HepG2 (cell line): ENCODE results near the gene GFER. TPM values are rescaled to one million over a fixed set of nuclear protein-coding genes. Genes with fewer than 3 reads are reported as not detected.
A peak's percentile ranks its signal among the peaks of the same experiment; 100 is the strongest.

ENCODE experiments used
- BRF2 ChIP-seq: sonication (generic); formaldehyde crosslinking; IDR thresholded peaks from 2 replicates; pipeline ENCODE4 v1.8.1; 2022; ENCODE audit warnings: mild to moderate bottlenecking, missing genetic modification reagents
- ELF1 ChIP-seq: sonication (generic); formaldehyde crosslinking; IDR thresholded peaks from 2 replicates; pipeline ENCODE4 v1.4.0; 2020; ENCODE audit warnings: missing genetic modification reagents
- GATAD1 ChIP-seq: IDR thresholded peaks from 2 replicates; pipeline ENCODE4 v1.6.1; 2016; ENCODE audit warnings: missing genetic modification reagents, missing compliant biosample characterization
- HES4 ChIP-seq: sonication (generic); formaldehyde crosslinking; IDR thresholded peaks from 2 replicates; pipeline ENCODE4 v1.9.0; 2021; ENCODE audit warnings: mild to moderate bottlenecking, missing genetic modification reagents, borderline replicate concordance
- HOXD1 ChIP-seq: sonication (generic); formaldehyde crosslinking; IDR thresholded peaks from 2 replicates; pipeline ENCODE4 v1.5.0; 2020; ENCODE audit warnings: missing genetic modification reagents
- KAT7 ChIP-seq: IDR thresholded peaks from 2 replicates; pipeline ENCODE4 v1.6.1; 2018; ENCODE audit warnings: borderline replicate concordance, missing compliant biosample characterization
- MEF2D ChIP-seq: sonication (generic); formaldehyde crosslinking; IDR thresholded peaks from 2 replicates; pipeline ENCODE4 v1.5.1; 2020; ENCODE audit warnings: mild to moderate bottlenecking, missing genetic modification reagents
- NPAS2 ChIP-seq: sonication (generic); formaldehyde crosslinking; IDR thresholded peaks from 2 replicates; pipeline ENCODE4 v1.8.0; 2022; ENCODE audit warnings: mild to moderate bottlenecking, missing genetic modification reagents, borderline replicate concordance
- PLRG1 ChIP-seq: fragments of 450-650 bp; conservative IDR thresholded peaks from 2 replicates; pipeline ENCODE4 v1.6.1; 2016
- POLR2A ChIP-seq, 2 experiments: IDR thresholded peaks; 2 replicates each; pipeline ENCODE4 v1.6.1; 2011; ENCODE audit warnings: low read depth in 2 of 2, low read length in 2 of 2, mild to moderate bottlenecking in 1 of 2, moderate library complexity in 1 of 2; ENCODE audit not compliant: insufficient read depth in 1 of 2
- SIN3A ChIP-seq: IDR thresholded peaks from 2 replicates; pipeline ENCODE4 v1.6.1; 2011; ENCODE audit warnings: low read depth, mild to moderate bottlenecking, control low read depth, low read length, borderline replicate concordance
- SIX1 ChIP-seq: sonication (generic); formaldehyde crosslinking; IDR thresholded peaks from 2 replicates; pipeline ENCODE4 v1.4.0; 2020; ENCODE audit warnings: missing genetic modification reagents, borderline replicate concordance
- STAT5B ChIP-seq: sonication (generic); formaldehyde crosslinking; IDR thresholded peaks from 2 replicates; pipeline ENCODE4 v1.4.0; 2020; ENCODE audit warnings: missing genetic modification reagents
- WIZ ChIP-seq: sonication (generic); formaldehyde crosslinking; IDR thresholded peaks from 2 replicates; pipeline ENCODE4 v1.5.1; 2020; ENCODE audit warnings: mild to moderate bottlenecking, missing genetic modification reagents
- ZBTB20 ChIP-seq: sonication (generic); formaldehyde crosslinking; IDR thresholded peaks from 2 replicates; pipeline ENCODE4 v1.8.1; 2023; ENCODE audit warnings: missing genetic modification reagents, low read depth, mild to moderate bottlenecking, borderline replicate concordance
- ZBTB38 ChIP-seq: sonication (generic); formaldehyde crosslinking; IDR thresholded peaks from 2 replicates; pipeline ENCODE4 v1.5.1; 2020; ENCODE audit warnings: mild to moderate bottlenecking, missing genetic modification reagents
- ZKSCAN1 ChIP-seq: fragments of 150-350 bp; IDR thresholded peaks from 2 replicates; pipeline ENCODE4 v1.6.1; 2014; ENCODE audit warnings: low read length
- ZKSCAN5 ChIP-seq: sonication (generic); formaldehyde crosslinking; IDR thresholded peaks from 2 replicates; pipeline ENCODE4 v1.5.1; 2020; ENCODE audit warnings: mild to moderate bottlenecking, missing genetic modification reagents
- ZNF225 ChIP-seq: sonication (generic); formaldehyde crosslinking; IDR thresholded peaks from 2 replicates; pipeline ENCODE4 v1.4.0; 2020; ENCODE audit warnings: mild to moderate bottlenecking, missing genetic modification reagents
- ZNF432 ChIP-seq: sonication (generic); formaldehyde crosslinking; IDR thresholded peaks from 2 replicates; pipeline ENCODE4 v1.5.0; 2020; ENCODE audit warnings: missing genetic modification reagents, mild to moderate bottlenecking, borderline replicate concordance
- ZNF512 ChIP-seq: sonication (generic); formaldehyde crosslinking; IDR thresholded peaks from 2 replicates; pipeline ENCODE4 v1.4.0; 2020; ENCODE audit warnings: mild to moderate bottlenecking, missing genetic modification reagents
- ZNF678 ChIP-seq: sonication (generic); formaldehyde crosslinking; IDR thresholded peaks from 2 replicates; pipeline ENCODE4 v1.4.0; 2020; ENCODE audit warnings: mild to moderate bottlenecking, missing genetic modification reagents
- ZNF775 ChIP-seq: sonication (generic); formaldehyde crosslinking; IDR thresholded peaks from 2 replicates; pipeline ENCODE4 v1.4.0; 2020; ENCODE audit warnings: missing genetic modification reagents, mild to moderate bottlenecking, moderate library complexity, borderline replicate concordance
- polyA plus RNA-seq, 8 experiments: library from polyadenylated mRNA; depleted of rRNA in 3 of 8; stranded (reverse) in 7 of 8; unstranded in 1 of 8; fragments of >200 nt; fragmentation: Illumina TruSeq in 4 of 8; extraction: Trizol in 4 of 8; gene quantifications; 2 replicates each; pipeline versions ENCODE4 v1.2.1 to v1.2.3, GENCODE V29; 2011 to 2016; ENCODE audit warnings: low read depth in 4 of 8, missing spikeins in 1 of 8, mixed read lengths in 1 of 8; ENCODE audit not compliant: insufficient read depth in 1 of 8
- total RNA-seq, 5 experiments: library from RNA; depleted of rRNA; stranded (reverse); fragments of >200 nt; fragmentation: Illumina TruSeq; extraction: Trizol; gene quantifications; 2 replicates each; pipeline ENCODE4 v1.2.3, GENCODE V29; 2016; ENCODE audit warnings: low read depth in 1 of 5
- TF ChIP-seq, protein P1 (sequence below): sonication (generic); formaldehyde crosslinking; IDR thresholded peaks from 2 replicates; pipeline ENCODE4 v1.4.0; 2020; ENCODE audit warnings: missing genetic modification reagents, borderline replicate concordance
- TF ChIP-seq, protein P2 (sequence below): sonication (generic); formaldehyde crosslinking; IDR thresholded peaks from 2 replicates; pipeline ENCODE4 v1.4.0; 2020; ENCODE audit warnings: mild to moderate bottlenecking, low read depth, missing genetic modification reagents

Gene GFER
- total and polyA plus RNA-seq, 2 of the 13 experiments (the other 11 are each of a cell fraction or from before 2014, with no cell fraction given) = 28.6 to 71.7 TPM

DNA sequence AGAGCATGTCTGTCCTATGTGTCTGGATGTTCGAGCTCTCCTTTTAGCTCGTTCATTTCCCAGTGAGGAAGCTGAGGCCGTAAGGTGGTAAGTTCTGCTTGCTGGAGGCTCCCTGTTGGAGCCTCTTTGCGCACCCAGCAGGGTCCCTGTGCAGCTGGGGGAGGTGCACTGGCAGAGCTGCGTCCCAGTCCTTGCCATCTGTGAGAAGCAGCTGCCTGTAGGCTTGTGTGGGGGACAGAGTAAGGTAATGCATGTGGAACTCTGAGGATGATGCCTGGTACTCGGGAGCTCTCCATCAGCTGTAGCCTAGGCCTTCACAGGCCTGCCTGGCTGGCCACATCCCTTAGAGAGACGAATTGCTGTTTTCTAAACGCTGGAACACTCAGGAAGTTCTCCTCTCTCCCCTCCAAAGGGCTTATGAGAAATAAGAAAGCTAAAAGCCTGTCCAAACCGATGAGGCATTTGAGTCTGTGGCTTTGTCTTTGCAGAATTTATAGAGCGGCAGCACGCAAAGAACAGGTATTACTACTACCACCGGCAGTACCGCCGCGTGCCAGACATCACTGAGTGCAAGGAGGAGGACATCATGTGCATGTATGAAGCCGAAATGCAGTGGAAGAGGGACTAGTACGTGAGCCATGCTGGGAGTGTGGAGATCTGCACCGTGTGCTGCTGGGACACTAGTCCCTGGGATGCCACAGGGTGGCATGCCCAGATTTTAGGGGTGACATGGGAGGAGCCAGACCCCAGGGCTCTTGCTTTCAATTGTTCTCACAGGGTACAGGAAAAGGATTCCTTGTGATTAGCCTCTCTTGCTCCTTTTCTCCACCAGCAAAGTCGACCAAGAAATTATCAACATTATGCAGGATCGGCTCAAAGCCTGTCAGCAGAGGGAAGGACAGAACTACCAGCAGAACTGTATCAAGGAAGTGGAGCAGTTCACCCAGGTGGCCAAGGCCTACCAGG is 23.0 kb upstream of the GFER start (continued):
- TF ChIP-seq, protein P1, sequence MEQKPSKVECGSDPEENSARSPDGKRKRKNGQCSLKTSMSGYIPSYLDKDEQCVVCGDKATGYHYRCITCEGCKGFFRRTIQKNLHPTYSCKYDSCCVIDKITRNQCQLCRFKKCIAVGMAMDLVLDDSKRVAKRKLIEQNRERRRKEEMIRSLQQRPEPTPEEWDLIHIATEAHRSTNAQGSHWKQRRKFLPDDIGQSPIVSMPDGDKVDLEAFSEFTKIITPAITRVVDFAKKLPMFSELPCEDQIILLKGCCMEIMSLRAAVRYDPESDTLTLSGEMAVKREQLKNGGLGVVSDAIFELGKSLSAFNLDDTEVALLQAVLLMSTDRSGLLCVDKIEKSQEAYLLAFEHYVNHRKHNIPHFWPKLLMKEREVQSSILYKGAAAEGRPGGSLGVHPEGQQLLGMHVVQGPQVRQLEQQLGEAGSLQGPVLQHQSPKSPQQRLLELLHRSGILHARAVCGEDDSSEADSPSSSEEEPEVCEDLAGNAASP (CRISPR knock-in tag) = no peak
- TF ChIP-seq ZKSCAN1 = no peak
- no peak for TF ChIP-seq STAT5B (CRISPR knock-in tag)
- TF ChIP-seq HES4 (CRISPR knock-in tag) = no peak
- TF ChIP-seq SIX1 = no peak
- TF ChIP-seq ZBTB20 (CRISPR knock-in tag) = no peak
- TF ChIP-seq MEF2D (CRISPR knock-in tag) = no peak
- TF ChIP-seq NPAS2 (CRISPR knock-in tag) = no peak
- no peak for TF ChIP-seq BRF2 (CRISPR knock-in tag)
- TF ChIP-seq SIN3A = no peak
- TF ChIP-seq ZKSCAN5 (CRISPR knock-in tag) = no peak
- TF ChIP-seq POLR2A (IDR thresholded peaks at IDR 0.05; ENCODE audit: insufficient read depth in 1 of 2, low read depth in 2 of 2, low read length in 2 of 2) = peak; percentile 83 to 91
- no peak for TF ChIP-seq KAT7 (CRISPR knock-in tag)
- TF ChIP-seq ZNF432 (CRISPR knock-in tag) = no peak
- no peak for TF ChIP-seq ZNF512
- no peak for TF ChIP-seq WIZ (CRISPR knock-in tag)
- TF ChIP-seq ZNF678 (CRISPR knock-in tag) = no peak
- TF ChIP-seq, protein P2, sequence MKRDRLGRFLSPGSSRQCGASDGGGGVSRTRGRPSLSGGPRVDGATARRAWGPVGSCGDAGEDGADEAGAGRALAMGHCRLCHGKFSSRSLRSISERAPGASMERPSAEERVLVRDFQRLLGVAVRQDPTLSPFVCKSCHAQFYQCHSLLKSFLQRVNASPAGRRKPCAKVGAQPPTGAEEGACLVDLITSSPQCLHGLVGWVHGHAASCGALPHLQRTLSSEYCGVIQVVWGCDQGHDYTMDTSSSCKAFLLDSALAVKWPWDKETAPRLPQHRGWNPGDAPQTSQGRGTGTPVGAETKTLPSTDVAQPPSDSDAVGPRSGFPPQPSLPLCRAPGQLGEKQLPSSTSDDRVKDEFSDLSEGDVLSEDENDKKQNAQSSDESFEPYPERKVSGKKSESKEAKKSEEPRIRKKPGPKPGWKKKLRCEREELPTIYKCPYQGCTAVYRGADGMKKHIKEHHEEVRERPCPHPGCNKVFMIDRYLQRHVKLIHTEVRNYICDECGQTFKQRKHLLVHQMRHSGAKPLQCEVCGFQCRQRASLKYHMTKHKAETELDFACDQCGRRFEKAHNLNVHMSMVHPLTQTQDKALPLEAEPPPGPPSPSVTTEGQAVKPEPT (CRISPR knock-in tag) = no peak
- no peak for TF ChIP-seq HOXD1 (CRISPR knock-in tag)
- no peak for TF ChIP-seq GATAD1 (CRISPR knock-in tag)
- no peak for TF ChIP-seq ELF1
- no peak for TF ChIP-seq ZNF775
- peak; percentile 80 for TF ChIP-seq ZBTB38 (CRISPR knock-in tag)
- TF ChIP-seq PLRG1 = no peak
- TF ChIP-seq ZNF225 (CRISPR knock-in tag) = no peak
